AG09309 (cell line): ENCODE measurements around the gene RIMKLA.

Experiments
- DNase-seq: peaks from one replicate; pipeline ENCODE4 v3.0.0-alpha.2; 2010; ENCODE audit warnings: low read depth
- H3K4me3 ChIP-seq: 2 replicates; pipeline ENCODE4 v1.5.1; 2011; ENCODE audit warnings: mild to moderate bottlenecking, low read depth, low read length, moderate library complexity; ENCODE audit not compliant: control insufficient read depth
- TF ChIP-seq, protein P1 (sequence below): IDR thresholded peaks from 2 replicates; pipeline ENCODE4 v1.5.1; 2011; ENCODE audit warnings: mild to moderate bottlenecking, low read depth, low read length, inconsistent platforms; ENCODE audit not compliant: insufficient read depth, control insufficient read depth; ENCODE audit errors: missing control alignments

RIMKLA gene

DNA sequence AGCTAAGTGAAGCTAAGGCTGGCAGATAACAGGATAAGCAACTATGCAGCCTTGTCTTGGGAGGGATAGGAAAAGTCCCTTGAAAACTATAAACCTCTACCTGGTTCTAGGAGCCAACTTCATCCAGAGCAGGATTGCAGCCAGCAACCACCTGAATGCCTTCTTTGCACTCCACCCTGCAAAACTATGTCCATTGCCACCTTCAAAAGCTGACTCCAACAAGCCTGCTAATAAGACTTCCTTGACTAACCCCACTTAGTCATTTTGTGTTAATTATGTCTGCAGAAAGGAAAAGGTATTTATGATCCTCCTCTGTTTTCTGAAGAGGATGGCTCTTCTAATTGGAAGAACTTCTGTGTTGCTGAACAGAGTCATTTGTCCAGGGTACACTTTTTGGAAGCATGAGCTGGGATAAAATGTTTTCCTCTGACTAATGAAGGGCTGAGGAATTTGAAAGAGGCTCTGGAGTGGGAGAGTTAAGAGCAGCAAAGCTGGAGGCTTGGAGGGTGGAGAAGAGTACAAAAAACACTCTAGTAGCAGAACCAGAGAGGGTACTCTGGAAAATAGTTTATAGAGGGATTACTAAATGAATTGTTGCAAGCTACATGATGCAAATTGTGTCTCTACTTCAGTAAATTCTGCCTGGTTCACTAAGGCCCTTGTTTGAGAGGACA lies 9.6 kb upstream of the RIMKLA start:
- TF ChIP-seq, protein P1, sequence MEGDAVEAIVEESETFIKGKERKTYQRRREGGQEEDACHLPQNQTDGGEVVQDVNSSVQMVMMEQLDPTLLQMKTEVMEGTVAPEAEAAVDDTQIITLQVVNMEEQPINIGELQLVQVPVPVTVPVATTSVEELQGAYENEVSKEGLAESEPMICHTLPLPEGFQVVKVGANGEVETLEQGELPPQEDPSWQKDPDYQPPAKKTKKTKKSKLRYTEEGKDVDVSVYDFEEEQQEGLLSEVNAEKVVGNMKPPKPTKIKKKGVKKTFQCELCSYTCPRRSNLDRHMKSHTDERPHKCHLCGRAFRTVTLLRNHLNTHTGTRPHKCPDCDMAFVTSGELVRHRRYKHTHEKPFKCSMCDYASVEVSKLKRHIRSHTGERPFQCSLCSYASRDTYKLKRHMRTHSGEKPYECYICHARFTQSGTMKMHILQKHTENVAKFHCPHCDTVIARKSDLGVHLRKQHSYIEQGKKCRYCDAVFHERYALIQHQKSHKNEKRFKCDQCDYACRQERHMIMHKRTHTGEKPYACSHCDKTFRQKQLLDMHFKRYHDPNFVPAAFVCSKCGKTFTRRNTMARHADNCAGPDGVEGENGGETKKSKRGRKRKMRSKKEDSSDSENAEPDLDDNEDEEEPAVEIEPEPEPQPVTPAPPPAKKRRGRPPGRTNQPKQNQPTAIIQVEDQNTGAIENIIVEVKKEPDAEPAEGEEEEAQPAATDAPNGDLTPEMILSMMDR: no peak
- DNase-seq: no peak
- H3K4me3 ChIP-seq: no peak overlapping the region

DNA sequence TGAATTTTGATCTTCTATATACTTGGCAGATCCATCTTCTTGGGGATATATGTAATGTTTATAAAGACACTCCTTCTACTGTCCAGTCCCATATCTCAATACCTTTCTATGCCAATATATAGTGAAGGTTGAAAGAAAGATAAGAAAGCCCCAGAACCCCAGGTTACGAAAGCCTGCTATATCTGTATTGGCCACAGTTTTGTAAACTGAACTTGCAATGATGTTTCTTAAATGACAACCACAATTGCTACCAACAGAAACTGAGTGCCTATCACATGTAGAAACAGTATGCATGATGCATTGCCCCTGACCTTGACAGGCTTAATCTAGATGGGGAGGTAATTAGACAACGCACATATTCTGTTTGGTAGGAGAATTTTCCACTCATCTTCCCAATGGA lies 7.8 kb upstream of the RIMKLA start:
- TF ChIP-seq, protein P1: no peak

DNA sequence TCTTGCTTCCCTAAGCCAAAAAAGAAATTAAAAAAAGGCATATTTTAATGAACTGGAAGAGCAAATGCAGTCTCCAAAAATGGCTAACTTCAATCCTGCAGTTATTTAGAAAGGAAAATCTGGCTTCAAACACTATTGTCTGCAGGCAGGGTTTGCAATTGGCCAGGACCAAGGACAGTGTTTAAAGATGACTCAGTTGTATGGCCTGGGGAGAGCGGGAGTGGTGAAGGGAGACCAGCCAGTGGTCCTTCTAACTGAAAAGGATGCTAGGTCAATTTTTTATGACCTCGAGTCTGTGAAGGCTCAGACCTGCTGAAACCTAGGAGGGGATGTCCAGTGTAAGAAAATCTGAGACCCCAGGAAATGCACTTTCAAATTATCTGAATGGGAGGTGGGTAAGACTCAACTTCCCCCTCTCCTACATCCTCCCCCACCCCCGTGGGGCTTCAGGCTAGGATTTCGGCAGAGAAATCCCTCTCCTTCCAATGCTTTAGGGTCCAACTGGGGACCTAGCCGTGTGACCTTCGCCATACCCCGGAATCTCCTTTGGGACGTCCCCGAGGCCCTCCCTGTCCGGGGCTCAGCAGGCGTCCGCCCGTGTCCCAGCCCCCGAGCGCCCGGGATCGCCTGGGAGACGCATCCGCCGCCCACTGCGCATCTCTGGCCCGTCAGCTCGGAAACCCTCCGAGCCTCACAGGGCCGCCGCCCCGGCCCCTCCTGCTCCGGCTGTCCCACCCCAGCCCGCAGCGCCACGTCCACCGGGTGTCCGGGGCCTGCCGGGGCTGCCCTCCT lies 602 bp upstream of the RIMKLA start:
- no peak for DNase-seq
- H3K4me3 ChIP-seq: peak overlapping the region; percentile 15
- TF ChIP-seq, protein P1: no peak

More for the DNA sequence above, 7.8 kb upstream of the RIMKLA start:
- H3K4me3 ChIP-seq: no peak overlapping the region
- no peak for DNase-seq

DNA sequence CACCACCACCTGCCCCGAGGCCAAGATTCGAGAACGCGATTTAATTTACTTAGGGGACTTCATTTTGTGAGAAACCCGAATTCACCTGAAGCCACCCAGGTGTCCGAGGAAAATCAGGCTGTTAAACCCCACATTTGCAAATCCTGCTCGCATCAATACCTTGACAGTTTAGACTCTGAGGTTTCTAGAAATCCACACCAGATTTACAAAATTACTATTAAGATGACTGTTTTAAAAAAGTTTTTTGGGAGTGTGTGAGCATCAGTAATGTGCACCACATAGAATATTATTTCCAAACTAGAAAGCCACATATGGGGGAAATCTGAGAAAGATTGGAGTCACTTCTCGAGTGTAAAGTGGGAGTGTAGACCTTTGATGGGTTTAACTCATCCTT lies 685 bp downstream of the RIMKLA start:
- no peak for DNase-seq
- H3K4me3 ChIP-seq: no peak overlapping the region
- TF ChIP-seq, protein P1: no peak

DNA sequence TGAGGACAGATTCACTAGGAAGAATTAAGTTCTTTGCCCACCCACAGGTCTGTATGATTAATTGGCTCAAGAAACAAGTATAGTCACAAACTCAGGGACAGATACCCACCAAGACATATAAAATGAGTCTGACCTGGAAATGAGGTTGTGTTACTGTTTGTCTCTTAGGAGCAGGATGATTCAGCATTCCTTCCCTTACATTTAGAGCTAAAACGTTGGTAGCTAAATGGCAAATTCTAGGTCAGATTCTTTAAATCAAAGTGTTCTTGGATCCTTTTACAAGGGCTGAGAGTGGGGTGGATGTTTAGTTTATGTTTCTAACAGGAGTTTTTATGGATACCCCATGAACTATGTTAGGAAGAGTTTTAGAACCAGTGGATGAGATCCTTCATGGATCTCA lies 4.7 kb downstream of the RIMKLA start:
- H3K4me3 ChIP-seq: no peak overlapping the region
- TF ChIP-seq, protein P1: no peak
- no peak for DNase-seq

DNA sequence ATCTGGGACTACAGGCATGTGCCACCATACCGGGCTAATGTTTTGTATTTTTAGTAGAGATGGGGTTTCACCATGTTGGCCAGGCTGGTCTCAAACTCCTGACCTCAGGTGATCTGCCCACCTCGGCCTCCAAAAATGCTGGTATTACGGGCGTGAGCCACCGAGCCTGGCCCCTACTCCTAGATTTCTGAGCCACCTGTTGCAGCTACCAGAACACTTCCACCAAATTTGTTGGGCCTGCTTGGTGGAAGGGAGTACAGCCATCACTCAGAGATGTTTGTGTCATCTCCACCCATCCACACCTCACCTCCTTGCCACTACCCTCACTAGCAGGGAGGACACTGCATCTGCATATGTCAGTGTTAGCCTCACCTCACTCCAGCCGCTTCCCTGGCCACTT lies 5.5 kb downstream of the RIMKLA start:
- no peak overlapping the region for H3K4me3 ChIP-seq
- TF ChIP-seq, protein P1: no peak
- DNase-seq: no peak
